IgD-negative memory B cell (primary cell): Measurements from ENCODE around the gene ZNRD2. TPM values are rescaled to one million over a fixed set of nuclear protein-coding genes. Genes with fewer than 3 reads are reported as not detected.

Experiments
- H3K27ac Mint-ChIP-seq, 3 donors: one replicate each; pipeline ENCODE4 v1.8.0; 2020 to 2022; ENCODE audit warnings: mild to moderate bottlenecking in 3 of 3, mixed read lengths in 3 of 3, moderate library complexity in 1 of 3
- H3K27me3 Mint-ChIP-seq: one replicate; pipeline ENCODE4 v1.8.0; 2021; ENCODE audit warnings: mixed read lengths
- H3K36me3 Mint-ChIP-seq: one replicate; pipeline ENCODE4 v1.8.0; 2020; ENCODE audit warnings: mild to moderate bottlenecking, mixed read lengths
- H3K4me1 Mint-ChIP-seq, 3 donors: one replicate each; pipeline ENCODE4 v1.8.0; 2020 to 2022; ENCODE audit warnings: mixed read lengths in 3 of 3, mild to moderate bottlenecking in 1 of 3
- H3K4me3 Mint-ChIP-seq, 4 donors: one replicate each; pipeline ENCODE4 v1.8.0; 2020 to 2022; ENCODE audit warnings: mild to moderate bottlenecking in 4 of 4, mixed read lengths in 4 of 4, moderate library complexity in 3 of 4
- H3K9me3 Mint-ChIP-seq, 3 donors: one replicate each; pipeline ENCODE4 v1.8.0; 2020 to 2021; ENCODE audit warnings: mixed read lengths in 3 of 3, mild to moderate bottlenecking in 1 of 3
- polyA plus RNA-seq: library from polyadenylated mRNA; unstranded; fragments of 300-500 nt; fragmentation: Illumina TruSeq; gene quantifications from one replicate; pipeline ENCODE4 v1.2.3, GENCODE V29; 2021

The ZNRD2 gene
- polyA plus RNA-seq, 1 donor from 2014 or later, result 86.4 TPM

DNA sequence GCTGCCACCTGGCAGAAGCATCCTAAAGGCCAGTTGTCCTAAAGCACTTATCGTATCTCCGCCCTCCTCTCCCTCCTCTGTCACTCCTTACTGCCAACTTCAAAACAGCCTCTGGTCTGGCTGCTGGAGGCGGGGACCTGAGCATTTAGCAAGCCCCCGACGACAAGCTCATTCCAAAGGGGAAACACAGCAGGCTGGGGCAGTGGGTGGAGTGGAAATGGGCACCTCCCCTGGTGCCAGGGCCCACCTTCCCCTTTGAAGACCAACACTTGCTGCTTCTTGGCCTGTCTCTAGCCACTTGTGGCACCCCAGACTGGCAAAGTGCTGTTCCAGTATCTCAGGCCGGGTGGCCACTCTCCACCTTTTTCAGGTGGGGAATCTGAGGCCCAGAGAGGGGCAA, 40.1 kb downstream of the ZNRD2 start:
- H3K4me1 Mint-ChIP-seq, result peaks cover 6 to 29% (median 20%) of the 10 kb centered on the region in 3 donors

DNA sequence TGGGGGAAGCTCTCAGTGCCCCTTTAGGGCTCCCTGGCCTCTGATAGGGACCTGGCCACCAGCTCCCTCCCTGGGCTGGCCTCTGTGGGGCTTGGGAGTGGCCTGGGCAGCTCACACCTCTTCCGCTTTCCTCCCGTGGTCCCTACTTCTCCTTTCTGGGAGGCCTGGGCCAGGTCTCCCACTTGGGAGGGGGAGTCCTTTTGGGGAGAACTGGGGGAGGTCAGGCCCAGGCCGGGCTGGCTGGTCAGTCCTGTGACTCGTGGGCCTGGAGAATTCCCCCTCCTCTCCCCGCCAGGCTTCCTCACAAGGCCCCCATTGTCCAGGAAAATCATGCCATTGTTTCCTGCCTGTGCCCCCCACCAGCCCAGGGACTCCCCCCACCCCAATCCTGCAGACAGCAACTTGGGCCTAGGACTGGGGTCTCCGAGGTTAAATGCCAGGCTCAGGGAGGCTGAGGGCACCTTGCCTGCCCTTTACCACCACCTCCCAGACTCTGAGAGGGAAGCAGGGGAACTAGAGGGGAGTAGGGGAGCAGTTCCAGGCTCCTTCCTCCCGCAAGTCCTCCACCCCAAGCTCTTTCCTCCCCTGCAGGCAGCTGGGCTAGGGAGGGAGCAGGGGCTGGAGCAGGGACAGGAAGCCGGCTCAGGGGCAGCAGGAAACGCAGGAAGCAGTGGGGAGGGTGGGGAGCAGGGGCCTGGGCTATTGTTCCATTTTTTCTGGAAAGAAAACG, 40.9 kb downstream of the ZNRD2 start:
- Mint-ChIP-seq H3K4me3 (peak overlapping the region in 1 of 4 donors; percentile 60), H3K27ac (peak overlapping the region in 1 of 3 donors; percentile 97), H3K36me3 (peaks cover 2% of the 10 kb centered on the region), H3K27me3 (peaks cover 1% of the 10 kb centered on the region), H3K9me3 (no peaks in the 10 kb centered on the region), H3K4me1 (peaks cover 6 to 29% (median 20%) of the 10 kb centered on the region in 3 donors)

More for the DNA sequence above, 40.1 kb downstream of the ZNRD2 start:
- H3K27me3 Mint-ChIP-seq, result peaks cover 1% of the 10 kb centered on the region
- H3K36me3 Mint-ChIP-seq, result peaks cover 2% of the 10 kb centered on the region
- H3K4me3 Mint-ChIP-seq, result peak overlapping the region in 3 of 4 donors; percentile 60 to 71 (median 61)
- no peaks in the 10 kb centered on the region for H3K9me3 Mint-ChIP-seq
- H3K27ac Mint-ChIP-seq, result peak overlapping the region; percentile 28 to 95 (median 59)

GRCh38 chr11:65611758-65612603, 41.7 kb downstream of the ZNRD2 start:
- Mint-ChIP-seq H3K9me3 (no peaks in the 10 kb centered on the region), H3K4me3 (peak overlapping the region; percentile 89 to 97 (median 95)), H3K27ac (peak overlapping the region; percentile 81 to 97 (median 86)), H3K27me3 (peaks cover 1% of the 10 kb centered on the region), H3K4me1 (peaks cover 10 to 37% (median 28%) of the 10 kb centered on the region in 3 donors), H3K36me3 (peaks cover 2% of the 10 kb centered on the region)

GRCh38 chr11:65612691-65613090, 42.4 kb downstream of the ZNRD2 start:
- H3K4me3 Mint-ChIP-seq, result peak overlapping the region; percentile 89 to 97 (median 95)
- H3K4me1 Mint-ChIP-seq, result peaks cover 10 to 41% (median 29%) of the 10 kb centered on the region in 3 donors
- no peaks in the 10 kb centered on the region for H3K9me3 Mint-ChIP-seq
- H3K27ac Mint-ChIP-seq, result peak overlapping the region in 2 of 3 donors; percentile 81 to 86
- H3K36me3 Mint-ChIP-seq, result peaks cover 2% of the 10 kb centered on the region
- H3K27me3 Mint-ChIP-seq, result peaks cover 1% of the 10 kb centered on the region

DNA sequence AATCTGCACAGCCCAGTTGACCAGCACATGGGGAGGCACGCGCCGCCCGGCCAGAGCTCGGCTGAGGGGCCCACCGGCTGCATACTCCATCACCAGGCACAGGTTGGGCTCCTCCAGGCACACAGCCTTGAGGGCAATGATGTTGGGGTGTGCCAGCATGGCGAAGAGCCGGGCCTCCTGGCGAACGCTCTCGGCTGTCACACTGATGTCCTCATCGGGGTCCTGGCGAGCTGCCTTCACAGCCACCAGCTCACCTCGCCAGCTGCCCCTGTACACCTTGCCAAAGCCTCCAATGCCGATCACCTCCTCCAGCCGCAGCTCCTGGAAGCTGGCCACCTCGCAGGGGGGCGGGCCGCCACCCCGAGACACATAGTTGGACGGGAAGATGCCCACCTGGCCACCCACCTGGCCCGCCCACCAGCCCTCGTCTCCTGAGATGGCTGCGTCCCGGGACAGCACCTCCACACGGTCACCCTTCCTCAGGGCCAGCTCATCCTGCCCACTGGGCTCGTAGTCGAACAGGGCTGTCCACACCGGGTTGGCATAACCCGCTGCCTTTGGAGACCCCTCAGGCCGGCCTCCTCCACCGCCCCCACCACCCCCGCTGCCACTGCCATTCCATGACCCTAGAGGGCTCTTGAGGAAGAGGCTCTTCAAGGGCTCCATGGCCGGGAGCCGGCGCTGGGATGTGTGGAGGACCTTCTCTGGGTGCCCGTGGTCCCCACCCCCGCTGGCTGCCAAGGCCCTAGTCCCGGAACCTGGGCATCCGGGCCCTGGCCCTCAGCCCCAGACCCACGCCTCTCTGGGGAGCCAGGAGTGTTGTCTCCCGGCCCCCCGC, 43.0 kb downstream of the ZNRD2 start:
- peaks cover 1% of the 10 kb centered on the region for H3K27me3 Mint-ChIP-seq
- H3K9me3 Mint-ChIP-seq, result no peaks in the 10 kb centered on the region
- peak overlapping the region; percentile 81 to 86 (median 82) for H3K27ac Mint-ChIP-seq
- H3K4me3 Mint-ChIP-seq, result peak overlapping the region; percentile 89 to 97 (median 95)
- H3K36me3 Mint-ChIP-seq, result no peaks in the 10 kb centered on the region
- H3K4me1 Mint-ChIP-seq, result peaks cover 10 to 41% (median 28%) of the 10 kb centered on the region in 3 donors

DNA sequence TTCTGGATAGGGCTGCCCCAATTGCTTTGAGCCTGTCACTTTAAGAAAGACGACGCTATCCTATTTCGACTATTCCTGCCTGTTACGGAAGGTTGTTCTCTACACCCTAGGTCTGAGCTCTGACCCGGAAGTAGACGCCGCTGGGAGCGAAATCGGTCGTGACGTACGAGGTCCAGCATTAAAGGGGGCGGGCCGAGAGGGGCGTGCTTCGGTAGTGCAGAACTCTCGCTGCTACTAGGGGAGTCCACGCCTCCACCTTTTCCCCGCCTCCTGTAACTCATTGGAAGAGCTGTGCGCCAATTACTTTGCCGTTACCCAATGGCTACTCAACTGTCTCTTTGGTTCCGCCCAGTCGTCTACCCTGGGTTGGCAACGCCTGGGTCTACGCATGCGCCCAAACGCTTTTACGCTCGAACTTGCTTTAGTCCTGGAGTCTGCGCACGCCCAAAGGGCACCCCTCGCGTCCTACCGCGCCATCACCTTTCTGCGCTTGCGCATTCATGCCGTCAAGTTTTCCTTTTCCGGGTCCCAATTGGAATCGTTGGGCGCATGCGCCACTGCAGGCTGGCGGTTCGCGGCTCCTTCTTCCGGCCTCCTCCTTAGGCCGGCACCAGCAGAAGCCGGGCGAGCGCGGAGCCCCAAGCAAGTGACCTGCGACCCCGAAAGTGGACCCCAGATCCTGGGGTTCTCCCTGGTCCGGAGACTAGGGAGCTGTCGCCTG, 45.1 kb downstream of the ZNRD2 start, which contains the start of gene PCNX3:
Gene PCNX3, plus strand, starts transcription at position 548 of the 721 bp plus-strand sequence. CDS start 536 bp downstream, outside the sequence.
- Mint-ChIP-seq H3K4me1 (peaks cover 10 to 31% (median 29%) of the 10 kb centered on the region in 3 donors), H3K9me3 (no peaks in the 10 kb centered on the region), H3K27me3 (no peaks in the 10 kb centered on the region), H3K36me3 (peaks cover 4% of the 10 kb centered on the region), H3K4me3 (peak within 1 kb of the TSS; percentile 89 to 98 (median 96)), H3K27ac (peak within 1 kb of the TSS; percentile 86 to 97 (median 90))

- H3K27ac Mint-ChIP-seq, result peak overlapping the region; percentile 86 to 97 (median 90)
- peaks cover 4% of the 10 kb centered on the region for H3K36me3 Mint-ChIP-seq
- peaks cover 10 to 27% (median 26%) of the 10 kb centered on the region in 3 donors for H3K4me1 Mint-ChIP-seq
- no peaks in the 10 kb centered on the region for H3K27me3 Mint-ChIP-seq
- H3K9me3 Mint-ChIP-seq, result no peaks in the 10 kb centered on the region
- H3K4me3 Mint-ChIP-seq, result peak overlapping the region; percentile 89 to 98 (median 96)
Measured at GRCh38 chr11:65615950-65616574, 45.8 kb downstream of the ZNRD2 start.

GRCh38 chr11:65616575-65617001, 46.3 kb downstream of the ZNRD2 start:
- Mint-ChIP-seq H3K4me3 (peak overlapping the region; percentile 87 to 98 (median 92)), H3K4me1 (peaks cover 10 to 27% (median 26%) of the 10 kb centered on the region in 3 donors), H3K9me3 (no peaks in the 10 kb centered on the region), H3K27me3 (no peaks in the 10 kb centered on the region), H3K27ac (peak overlapping the region; percentile 9 to 80 (median 60)), H3K36me3 (peaks cover 4% of the 10 kb centered on the region)

- Mint-ChIP-seq H3K27ac (peak overlapping the region in 2 of 3 donors; percentile 9 to 23), H3K4me3 (peak overlapping the region; percentile 87 to 98 (median 92)), H3K36me3 (peaks cover 4% of the 10 kb centered on the region), H3K9me3 (no peaks in the 10 kb centered on the region), H3K27me3 (no peaks in the 10 kb centered on the region), H3K4me1 (peaks cover 5 to 24% (median 22%) of the 10 kb centered on the region in 3 donors)
Measured at GRCh38 chr11:65617136-65617850, 47.0 kb downstream of the ZNRD2 start.

DNA sequence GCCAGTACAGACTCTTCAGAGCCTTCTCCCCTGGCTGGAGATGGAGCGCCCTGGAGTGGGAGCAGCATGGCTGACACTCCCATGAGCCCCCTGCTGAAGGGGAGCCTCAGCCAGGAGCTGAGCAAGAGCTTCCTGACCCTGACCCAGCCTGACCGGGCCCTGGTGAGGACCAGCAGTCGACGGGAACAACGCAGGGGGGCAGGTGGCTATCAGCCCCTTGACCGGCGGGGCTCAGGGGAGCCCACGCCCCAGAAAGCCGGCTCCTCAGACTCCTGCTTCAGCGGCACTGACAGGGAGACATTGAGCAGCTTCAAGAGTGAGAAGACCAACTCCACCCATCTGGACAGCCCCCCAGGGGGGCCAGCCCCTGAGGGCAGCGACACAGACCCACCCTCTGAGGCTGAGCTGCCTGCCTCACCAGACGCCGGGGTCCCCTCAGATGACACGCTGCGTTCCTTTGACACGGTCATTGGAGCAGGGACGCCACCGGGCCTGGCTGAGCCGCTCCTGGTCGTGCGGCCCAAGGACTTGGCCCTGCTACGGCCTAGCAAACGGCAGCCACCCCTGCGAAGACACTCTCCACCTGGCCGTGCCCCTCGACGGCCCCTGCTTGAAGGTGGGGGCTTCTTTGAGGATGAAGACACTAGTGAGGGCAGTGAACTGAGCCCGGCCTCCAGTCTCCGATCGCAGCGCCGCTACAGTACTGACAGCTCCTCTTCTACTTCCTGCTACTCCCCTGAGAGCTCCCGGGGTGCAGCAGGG, 47.9 kb downstream of the ZNRD2 start:
- Mint-ChIP-seq H3K4me1 (peaks cover 4 to 17% (median 15%) of the 10 kb centered on the region in 3 donors), H3K36me3 (peaks cover 4% of the 10 kb centered on the region), H3K9me3 (no peaks in the 10 kb centered on the region), H3K27me3 (no peaks in the 10 kb centered on the region), H3K4me3 (peak overlapping the region in 1 of 4 donors; percentile 89), H3K27ac (peak overlapping the region in 1 of 3 donors; percentile 9)

DNA sequence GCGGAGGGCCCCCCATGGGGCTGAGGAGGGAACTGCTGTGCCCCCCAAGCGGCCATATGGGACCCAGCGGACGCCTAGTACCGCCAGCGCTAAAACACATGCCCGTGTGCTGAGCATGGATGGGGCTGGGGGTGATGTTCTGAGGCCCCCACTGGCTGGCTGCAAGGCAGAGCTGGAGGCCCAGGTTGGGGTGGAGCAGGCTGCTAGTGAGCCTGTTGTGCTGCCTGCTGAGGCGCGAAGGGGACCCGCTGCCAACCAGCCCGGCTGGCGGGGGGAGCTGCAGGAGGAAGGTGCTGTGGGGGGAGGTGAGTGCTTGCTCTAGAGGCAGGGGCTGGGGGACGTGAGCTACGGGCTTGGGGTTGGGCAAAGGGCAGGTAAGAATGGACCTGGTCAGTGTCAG, 48.5 kb downstream of the ZNRD2 start:
- H3K4me3 Mint-ChIP-seq, result peak overlapping the region in 2 of 4 donors; percentile 35 to 79
- H3K27ac Mint-ChIP-seq, result peak overlapping the region in 1 of 3 donors; percentile 7
- H3K9me3 Mint-ChIP-seq, result no peaks in the 10 kb centered on the region
- H3K36me3 Mint-ChIP-seq, result peaks cover 4% of the 10 kb centered on the region
- H3K4me1 Mint-ChIP-seq, result peaks cover 4 to 15% (median 14%) of the 10 kb centered on the region in 3 donors
- no peaks in the 10 kb centered on the region for H3K27me3 Mint-ChIP-seq

DNA sequence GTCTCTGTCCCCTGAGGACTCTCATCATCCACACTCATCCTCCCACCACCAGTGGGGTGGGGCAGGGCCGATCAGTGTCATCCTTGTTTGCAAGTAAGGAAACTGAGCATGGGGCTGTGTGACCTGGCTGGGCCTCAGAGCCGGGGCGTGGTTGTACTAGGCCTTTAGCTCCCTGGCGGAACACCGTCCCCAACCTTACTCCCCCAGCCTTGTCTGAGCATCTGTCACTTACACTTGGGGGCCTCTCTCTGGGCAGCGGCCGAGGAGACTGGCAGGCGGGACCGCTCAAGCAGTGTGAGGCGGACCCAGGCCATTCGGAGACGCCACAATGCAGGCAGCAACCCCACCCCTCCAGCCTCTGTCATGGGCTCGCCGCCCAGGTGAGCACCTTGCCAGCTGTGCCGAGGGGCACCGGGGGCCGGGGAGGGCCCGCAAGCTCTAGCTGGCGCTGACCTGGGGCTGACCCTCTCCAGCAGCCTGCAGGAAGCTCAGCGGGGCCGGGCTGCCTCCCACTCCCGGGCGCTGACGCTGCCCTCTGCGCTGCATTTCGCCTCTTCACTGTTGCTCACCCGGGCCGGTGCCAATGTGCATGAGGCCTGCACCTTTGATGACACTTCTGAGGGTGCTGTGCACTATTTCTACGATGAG, 49.1 kb downstream of the ZNRD2 start:
- Mint-ChIP-seq H3K4me3 (peak overlapping the region in 3 of 4 donors; percentile 58 to 79 (median 65)), H3K4me1 (peaks cover 4 to 14% (median 14%) of the 10 kb centered on the region in 3 donors), H3K36me3 (peaks cover 4% of the 10 kb centered on the region), H3K27ac (peak overlapping the region in 1 of 3 donors; percentile 7), H3K9me3 (no peaks in the 10 kb centered on the region), H3K27me3 (no peaks in the 10 kb centered on the region)
